Keratinocyte (primary cell): ENCODE measurements around the gene NFATC2. TPM values are rescaled to one million over a fixed set of nuclear protein-coding genes. Genes with fewer than 3 reads are reported as not detected.
A peak's percentile ranks its signal among the peaks of the same experiment; 100 is the strongest.

Experiments used
- DNase-seq: peaks from one replicate; pipeline ENCODE4 v3.0.0-alpha.2; 2011; ENCODE audit warnings: low read depth, missing footprints, low spot score
- FAIRE-seq: peaks from 2 replicates; lab custom pipeline; 2011; peaks lifted over from hg19 to GRCh38; lab: Jason Lieb, UNC
- H2AFZ ChIP-seq: 2 replicates; pipeline ENCODE4 v1.6.0; 2012; ENCODE audit warnings: low read length, control low read depth, inconsistent platforms; ENCODE audit not compliant: control insufficient read depth
- H3K27ac ChIP-seq: 2 replicates; pipeline ENCODE4 v1.5.1; 2011; ENCODE audit warnings: low read length; ENCODE audit not compliant: control insufficient read depth, insufficient read depth
- H3K27me3 ChIP-seq: 3 replicates; pipeline ENCODE4 v1.6.0; 2011; ENCODE audit warnings: low read length; ENCODE audit not compliant: control insufficient read depth, insufficient read depth; ENCODE audit errors: extremely low read depth
- H3K36me3 ChIP-seq, 2 experiments: 2 replicates in 1 of 2; 3 replicates in 1 of 2; pipeline ENCODE4 v1.5.1; 2011; ENCODE audit warnings: low read length in 2 of 2, mild to moderate bottlenecking in 1 of 2; ENCODE audit not compliant: control insufficient read depth in 2 of 2, insufficient read depth in 2 of 2; ENCODE audit errors: extremely low read depth in 1 of 2
- H3K4me1 ChIP-seq: 3 replicates; pipeline ENCODE4 v1.5.1; 2011; ENCODE audit warnings: low read length; ENCODE audit not compliant: control insufficient read depth, insufficient read depth; ENCODE audit errors: extremely low read depth
- H3K4me2 ChIP-seq: 3 replicates; pipeline ENCODE4 v1.6.0; 2011; ENCODE audit warnings: low read depth, low read length; ENCODE audit not compliant: control insufficient read depth, insufficient read depth; ENCODE audit errors: extremely low read depth
- H3K4me3 ChIP-seq, 3 experiments: fragments of 200-600 bp in 1 of 3; sonication (generic) in 1 of 3; 2 replicates in 2 of 3; 3 replicates in 1 of 3; pipeline ENCODE4 v1.5.1; 2011 to 2016; ENCODE audit warnings: low read length in 3 of 3, mild to moderate bottlenecking in 3 of 3, control low read depth in 2 of 3, inconsistent platforms in 1 of 3, low read depth in 1 of 3, mixed read lengths in 1 of 3, mixed run types in 1 of 3, moderate library complexity in 1 of 3; ENCODE audit not compliant: control insufficient read depth in 2 of 3, insufficient read depth in 2 of 3; ENCODE audit errors: extremely low read depth in 1 of 3
- H3K79me2 ChIP-seq: 2 replicates; pipeline ENCODE4 v1.6.0; 2012; ENCODE audit warnings: low read length; ENCODE audit not compliant: control insufficient read depth, insufficient read depth
- H3K9ac ChIP-seq: 3 replicates; pipeline ENCODE4 v1.6.0; 2011; ENCODE audit warnings: low read length; ENCODE audit not compliant: control insufficient read depth, insufficient read depth; ENCODE audit errors: extremely low read depth
- H3K9me1 ChIP-seq: 3 replicates; pipeline ENCODE4 v1.6.0; 2011; ENCODE audit warnings: low read length; ENCODE audit not compliant: control insufficient read depth, insufficient read depth; ENCODE audit errors: extremely low read depth
- H3K9me3 ChIP-seq: 2 replicates; pipeline ENCODE4 v1.5.1; 2012; ENCODE audit warnings: low read depth, low read length; ENCODE audit not compliant: control insufficient read depth
- H4K20me1 ChIP-seq: 3 replicates; pipeline ENCODE4 v1.6.0; 2011; ENCODE audit warnings: low read length; ENCODE audit not compliant: control insufficient read depth, insufficient read depth; ENCODE audit errors: extremely low read depth
- EZH2 ChIP-seq: IDR thresholded peaks from one replicate; pipeline ENCODE4 v1.6.1; 2012; ENCODE audit warnings: inconsistent platforms, mild to moderate bottlenecking, low read length, moderate library complexity
- dilution Hi-C: fragments of 300-500 bp; cut with MboI; formaldehyde crosslinking; loops from one replicate; pipeline ENCODE4 v1.7.0; 2020; ENCODE audit warnings: low sequenced_read_pairs; ENCODE audit not compliant: extremely low pct_ligation_motif_present
- polyA plus RNA-seq, 5 experiments: library from polyadenylated mRNA; depleted of rRNA in 3 of 5; stranded (reverse) in 3 of 5; stranded (forward) in 1 of 5; unstranded in 1 of 5; fragments of >200 nt; gene quantifications; 1 replicate in 1 of 5; 2 replicates in 3 of 5; 3 replicates in 1 of 5; pipeline versions ENCODE4 v1.2.1 to v1.2.3, GENCODE V29; 2011 to 2012; ENCODE audit warnings: missing spikeins in 2 of 5, low read depth in 1 of 5, low replicate concordance in 1 of 5
- TF ChIP-seq, protein P1 (sequence below), 3 experiments: IDR thresholded peaks in 1 of 3; conservative IDR thresholded peaks in 1 of 3; optimal IDR thresholded peaks in 1 of 3; 2 replicates in 2 of 3; 3 replicates in 1 of 3; pipeline versions ENCODE3 to v1.5.1; 2011; ENCODE audit warnings: low read length in 3 of 3, mild to moderate bottlenecking in 3 of 3, moderate library complexity in 2 of 3, control low read depth in 1 of 3, inconsistent platforms in 1 of 3; ENCODE audit not compliant: insufficient read depth in 2 of 3; ENCODE audit errors: extremely low read depth in 1 of 3

Gene NFATC2
- polyA plus RNA-seq, 1 donor (not counting 4 experiments of a cell fraction or from before 2014, with no cell fraction given), result 0.05 TPM

DNA sequence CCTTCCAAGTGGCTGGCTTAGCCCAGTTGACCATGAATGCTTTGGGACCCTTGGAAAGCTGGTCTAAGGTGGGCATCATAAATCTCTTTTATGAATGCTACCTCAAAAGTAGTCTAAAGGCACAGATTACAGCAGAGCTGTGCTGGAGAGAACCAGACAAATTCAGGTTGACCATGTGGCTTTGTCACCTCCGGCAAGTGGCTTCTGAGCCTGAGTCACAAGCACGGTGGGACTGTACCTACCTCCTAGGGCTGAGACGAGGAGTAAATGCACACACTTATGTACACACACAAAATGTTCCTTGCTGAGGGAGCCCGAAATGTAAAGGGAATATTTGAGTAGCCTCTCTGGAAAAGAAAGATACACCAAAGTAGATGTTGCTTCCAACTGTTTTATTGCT lies 155.9 kb downstream of the NFATC2 start:
- Histone ChIP-seq H3K79me2 (no peaks in the 10 kb centered on the region), H3K27ac (no peak overlapping the region), H4K20me1 (no peaks in the 10 kb centered on the region), H3K4me2 (no peak overlapping the region), H3K4me1 (peaks cover 12% of the 10 kb centered on the region), H3K9me3 (no peaks in the 10 kb centered on the region), H3K9me1 (no peaks in the 10 kb centered on the region), H3K27me3 (peaks cover 15% of the 10 kb centered on the region), H3K4me3 (no peak overlapping the region), H2AFZ (no peak overlapping the region), H3K36me3 (no peaks in the 10 kb centered on the region), H3K9ac (no peak overlapping the region)
- FAIRE-seq (no peak), DNase-seq (no peak)
- dilution Hi-C loops, result no loop called here
- TF ChIP-seq, protein P1, sequence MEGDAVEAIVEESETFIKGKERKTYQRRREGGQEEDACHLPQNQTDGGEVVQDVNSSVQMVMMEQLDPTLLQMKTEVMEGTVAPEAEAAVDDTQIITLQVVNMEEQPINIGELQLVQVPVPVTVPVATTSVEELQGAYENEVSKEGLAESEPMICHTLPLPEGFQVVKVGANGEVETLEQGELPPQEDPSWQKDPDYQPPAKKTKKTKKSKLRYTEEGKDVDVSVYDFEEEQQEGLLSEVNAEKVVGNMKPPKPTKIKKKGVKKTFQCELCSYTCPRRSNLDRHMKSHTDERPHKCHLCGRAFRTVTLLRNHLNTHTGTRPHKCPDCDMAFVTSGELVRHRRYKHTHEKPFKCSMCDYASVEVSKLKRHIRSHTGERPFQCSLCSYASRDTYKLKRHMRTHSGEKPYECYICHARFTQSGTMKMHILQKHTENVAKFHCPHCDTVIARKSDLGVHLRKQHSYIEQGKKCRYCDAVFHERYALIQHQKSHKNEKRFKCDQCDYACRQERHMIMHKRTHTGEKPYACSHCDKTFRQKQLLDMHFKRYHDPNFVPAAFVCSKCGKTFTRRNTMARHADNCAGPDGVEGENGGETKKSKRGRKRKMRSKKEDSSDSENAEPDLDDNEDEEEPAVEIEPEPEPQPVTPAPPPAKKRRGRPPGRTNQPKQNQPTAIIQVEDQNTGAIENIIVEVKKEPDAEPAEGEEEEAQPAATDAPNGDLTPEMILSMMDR (optimal IDR thresholded peaks at IDR 0.05 in 1 of 3, IDR thresholded peaks at IDR 0.05 in 1 of 3, conservative IDR thresholded peaks at IDR 0.05 in 1 of 3; ENCODE audit: extremely low read depth in 1 of 3, insufficient read depth in 2 of 3, low read length in 3 of 3), result no peak
- TF ChIP-seq EZH2, result no peak

DNA sequence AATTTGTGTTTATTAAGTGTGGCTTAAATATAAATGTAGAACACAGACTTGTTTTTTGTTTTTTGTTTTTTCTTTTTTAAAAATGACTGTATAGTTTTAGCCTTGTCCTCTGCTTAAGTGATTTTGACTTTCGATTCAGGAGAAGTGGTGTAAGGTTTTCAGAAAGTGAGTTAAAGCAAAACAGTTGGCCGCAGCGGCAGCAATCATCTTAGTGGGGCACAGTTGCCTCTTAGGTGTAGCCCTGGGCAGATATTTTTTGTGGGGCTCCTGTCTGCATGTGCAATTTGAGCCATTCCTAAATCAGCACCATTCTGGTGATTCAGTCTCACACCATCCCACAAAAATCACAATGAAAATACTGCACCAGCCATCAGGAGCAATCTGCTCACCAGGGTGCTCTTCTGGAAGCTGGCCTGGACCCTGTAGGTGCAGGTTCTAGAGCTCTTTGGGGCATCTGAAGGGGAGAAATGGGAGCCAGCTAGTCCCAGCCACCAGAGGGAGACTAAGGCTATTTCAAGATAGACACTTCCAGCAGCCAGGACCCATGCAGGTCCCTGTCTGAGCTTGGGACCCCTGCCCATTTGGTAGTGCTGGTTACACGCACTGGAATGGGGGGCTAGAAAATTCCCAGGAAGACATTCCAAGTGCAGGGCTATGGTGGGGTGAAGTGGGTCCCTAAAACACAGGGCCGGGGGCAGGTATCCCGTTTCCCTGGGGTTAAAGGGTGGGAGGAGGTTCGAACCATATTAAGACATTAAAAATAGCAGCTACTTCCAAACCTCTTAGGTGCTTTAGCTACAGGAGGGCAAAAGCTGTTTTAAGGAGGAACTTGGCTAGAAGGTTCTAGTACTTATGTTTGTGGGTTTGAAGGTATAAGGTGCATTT lies 156.6 kb downstream of the NFATC2 start:
- no peak for FAIRE-seq
- no peaks in the 10 kb centered on the region for H3K36me3 ChIP-seq
- dilution Hi-C loops, result no loop called here
- H3K9me1 ChIP-seq, result no peaks in the 10 kb centered on the region
- peaks cover 11% of the 10 kb centered on the region for H3K27me3 ChIP-seq
- no peaks in the 10 kb centered on the region for H4K20me1 ChIP-seq
- H3K4me1 ChIP-seq, result peaks cover 11% of the 10 kb centered on the region
- no peak overlapping the region for H3K9ac ChIP-seq
- no peak overlapping the region for H3K4me2 ChIP-seq
- H3K4me3 ChIP-seq, result no peak overlapping the region
- H3K27ac ChIP-seq, result no peak overlapping the region
- TF ChIP-seq EZH2, result no peak
- TF ChIP-seq, protein P1 (optimal IDR thresholded peaks at IDR 0.05 in 1 of 3, IDR thresholded peaks at IDR 0.05 in 1 of 3, conservative IDR thresholded peaks at IDR 0.05 in 1 of 3; ENCODE audit: extremely low read depth in 1 of 3, insufficient read depth in 2 of 3, low read length in 3 of 3), result peak; percentile 65 to 71 (median 71)
- H2AFZ ChIP-seq, result no peak overlapping the region
- DNase-seq, result no peak
- no peaks in the 10 kb centered on the region for H3K79me2 ChIP-seq
- no peaks in the 10 kb centered on the region for H3K9me3 ChIP-seq
